Measurements from ENCODE around the gene ABLIM2. TPM values are rescaled to one million over a fixed set of nuclear protein-coding genes. Genes with fewer than 3 reads are reported as not detected.

ABLIM2 gene
- total and polyA plus RNA-seq, 2 of the 4 experiments (the other 2 are of a cell fraction), result under 0.01 to 0.10 TPM

GRCh38 chr4:8030121-8030781 lies 128.4 kb downstream of the ABLIM2 start:
- Histone ChIP-seq H2BK15ac (ENCODE audit: low read depth, low read length) (no peak overlapping the region), H3K4me1 (ENCODE audit: control insufficient read depth, insufficient read depth, low read length) (no peaks in the 10 kb centered on the region), H2BK5ac (ENCODE audit: low read depth, low read length, poor library complexity, severe bottlenecking) (no peak overlapping the region), H4K91ac (ENCODE audit: insufficient read depth, low read depth, low read length) (no peak overlapping the region), H3K23ac (ENCODE audit: low read depth, low read length) (no peak overlapping the region), H3K18ac (ENCODE audit: low read depth, low read length) (no peak overlapping the region), H3K14ac (replicated peaks; ENCODE audit: low read depth, low read length) (no peak overlapping the region), H4K5ac (ENCODE audit: low read depth, low read length) (no peak overlapping the region), H3K27me3 (ENCODE audit: control insufficient read depth, insufficient read depth, low read length) (peaks cover 49% of the 10 kb centered on the region), H3K4me2 (ENCODE audit: low read depth, low read length) (no peak overlapping the region), H4K8ac (ENCODE audit: low read depth in 2 of 2, low read length in 2 of 2) (no peak overlapping the region), H2AFZ (replicated peaks; ENCODE audit: low read length, poor library complexity) (peak overlapping the region; percentile 43), H3K79me1 (ENCODE audit: low read depth in 1 of 2, low read length in 2 of 2) (no peaks in the 10 kb centered on the region), H3K27ac (ENCODE audit: insufficient read depth, low read length) (no peak overlapping the region), H3K9ac (ENCODE audit: low read depth, low read length) (no peak overlapping the region), H3K9me3 (ENCODE audit: control insufficient read depth, insufficient read depth, low read length) (no peaks in the 10 kb centered on the region; the same call in 1 of the 2 replicates), H2BK120ac (ENCODE audit: low read depth, low read length) (no peak overlapping the region), H3K56ac (ENCODE audit: extremely low read depth, insufficient read depth, low read length) (no peak overlapping the region), H2BK20ac (ENCODE audit: low read depth, low read length) (no peak overlapping the region), H3K9me1 (ENCODE audit: insufficient read depth, low read length) (0 out of 2 replicates have a peak, but pooled peaks cover 3% of the 10 kb centered on the region), H2AK5ac (ENCODE audit: low read depth, low read length) (no peak overlapping the region), H2AK9ac (replicated peaks; ENCODE audit: low read depth, low read length, poor library complexity) (no peak overlapping the region), H3K4ac (ENCODE audit: low read depth, low read length) (no peak overlapping the region), H3K4me3 (ENCODE audit: insufficient read depth, low read depth, low read length) (no peak overlapping the region), H3K36me3 (ENCODE audit: control insufficient read depth, insufficient read depth, low read length) (no peaks in the 10 kb centered on the region), H4K20me1 (ENCODE audit: insufficient read depth, low read length) (no peaks in the 10 kb centered on the region; the same call in 1 of the 2 replicates)
- ATAC-seq (ENCODE audit: low read depth) (no peak), DNase-seq (no peak)
- intact Hi-C loops (cut with micrococcal nuclease) (no loop called here), dilution Hi-C loops (cut with HindIII; ENCODE audit: low sequenced_read_pairs, unreplicated experiment) (no loop called here), in situ Hi-C loops (cut with MboI; ENCODE audit: low sequenced_read_pairs) (no loop called here)
- ChIA-PET POLR2A (ENCODE audit: unreplicated experiment) (no interaction called here), CTCF (no interaction called here)
- WGBS, 2 experiments (ENCODE audit: extremely low coverage in 2 of 2, insufficient read length in 1 of 2), result 74% methylated on average over 15 of the region's 22 CpGs; no CpG with 5 or more reads in 1 of the 2 experiments
- no peak for TF ChIP-seq MAFK (IDR thresholded peaks at IDR 0.05; ENCODE audit: low read depth, low read length)
- BruUV-seq (replicated peaks), result no TSS peak
